SK-N-SH (cell line): ENCODE data around the gene GPANK1. TPM values are rescaled to one million over a fixed set of nuclear protein-coding genes. Genes with fewer than 3 reads are reported as not detected.

Experiments used
- CTCF ChIA-PET: fragments of 300-600, 350-600 bp; formaldehyde crosslinking; extraction: SDS; loops from one replicate; lab custom pipeline; 2021; lab: Yijun Ruan, JAX
- POLR2A ChIA-PET: fragments of 350-600 bp; sonication (Branson Sonifier 250); formaldehyde crosslinking; extraction: SDS; loops from one replicate; lab custom pipeline; 2020; ENCODE audit warnings: antibody characterized with exemption, inconsistent platforms; lab: Yijun Ruan, JAX
- DNase-seq: peaks from one replicate; pipeline ENCODE4 v3.0.0; 2012
- H2AFZ ChIP-seq: fragments of 200-600 bp; sonication (generic); 2 replicates; pipeline ENCODE4 v1.8.1; 2016; ENCODE audit warnings: antibody characterized with exemption, mild to moderate bottlenecking, low read depth
- H3F3A ChIP-seq: fragments of 200-600 bp; sonication (generic); replicated peaks from 2 replicates; pipeline ENCODE3; 2016; ENCODE audit warnings: antibody characterized with exemption, mild to moderate bottlenecking; ENCODE audit not compliant: insufficient read depth
- H3K27ac ChIP-seq, 2 experiments: fragments of 200-500 bp in 1 of 2; fragments of 200-600 bp in 1 of 2; sonication (Bioruptor generic) in 1 of 2; sonication (generic), shearing (Covaris generic) in 1 of 2; 2 replicates each; pipeline versions ENCODE4 v1.5.1 to v1.6.1; 2014 to 2016; ENCODE audit warnings: low read depth in 2 of 2, inconsistent platforms in 1 of 2, low read length in 1 of 2, mild to moderate bottlenecking in 1 of 2, mixed read lengths in 1 of 2
- H3K27me3 ChIP-seq: fragments of 200-600 bp; sonication (generic), shearing (Covaris generic); 2 replicates; pipeline ENCODE4 v1.6.1; 2016; ENCODE audit warnings: mixed run types; ENCODE audit not compliant: insufficient read depth
- H3K36me3 ChIP-seq, 2 experiments: fragments of 200-500 bp in 1 of 2; fragments of 200-600 bp in 1 of 2; sonication (Bioruptor generic) in 1 of 2; sonication (generic) in 1 of 2; replicated peaks in 1 of 2; 2 replicates each; pipeline versions ENCODE3 to v1.5.1; 2014 to 2016; ENCODE audit warnings: low read length in 1 of 2, mild to moderate bottlenecking in 1 of 2; ENCODE audit not compliant: insufficient read depth in 2 of 2, control insufficient read depth in 1 of 2
- H3K4me1 ChIP-seq, 2 experiments: fragments of 200-500 bp in 1 of 2; fragments of 200-600 bp in 1 of 2; sonication (Bioruptor generic) in 1 of 2; sonication (generic), shearing (Covaris generic) in 1 of 2; 2 replicates each; pipeline versions ENCODE4 v1.5.1 to v1.6.1; 2014 to 2016; ENCODE audit warnings: low read depth in 1 of 2, low read length in 1 of 2, mixed run types in 1 of 2; ENCODE audit not compliant: insufficient read depth in 2 of 2, control insufficient read depth in 1 of 2
- H3K4me2 ChIP-seq: fragments of 200-600 bp; sonication (generic), shearing (Covaris generic); 2 replicates; pipeline ENCODE4 v1.6.1; 2017; ENCODE audit warnings: mixed run types
- H3K4me3 ChIP-seq, 2 experiments: fragments of 200-500 bp in 1 of 2; fragments of 200-600 bp in 1 of 2; sonication (Bioruptor generic) in 1 of 2; sonication (generic), shearing (Covaris generic) in 1 of 2; 2 replicates each; pipeline versions ENCODE4 v1.5.1 to v1.8.1; 2014 to 2016; ENCODE audit warnings: low read depth in 2 of 2, inconsistent platforms in 1 of 2, low read length in 1 of 2, mild to moderate bottlenecking in 1 of 2, mixed read lengths in 1 of 2, moderate library complexity in 1 of 2
- H3K79me2 ChIP-seq: fragments of 200-600 bp; sonication (generic); 2 replicates; pipeline ENCODE4 v1.8.1; 2017; ENCODE audit warnings: mild to moderate bottlenecking; ENCODE audit not compliant: insufficient read depth
- H3K9ac ChIP-seq: fragments of 200-600 bp; sonication (generic); 2 replicates; pipeline ENCODE4 v1.6.1; 2017; ENCODE audit warnings: mixed run types
- H3K9me2 ChIP-seq: fragments of 200-600 bp; sonication (generic); 2 replicates; pipeline ENCODE4 v1.6.1; 2017; ENCODE audit warnings: mixed run types
- H3K9me3 ChIP-seq: fragments of 200-600 bp; sonication (generic); 2 replicates; pipeline ENCODE4 v1.6.1; 2017; ENCODE audit warnings: mixed run types, mild to moderate bottlenecking, moderate library complexity
- H4K20me1 ChIP-seq: fragments of 200-600 bp; sonication (generic); 2 replicates; pipeline ENCODE4 v1.6.1; 2017; ENCODE audit warnings: mild to moderate bottlenecking, mixed run types; ENCODE audit not compliant: insufficient read depth
- ELF1 ChIP-seq: IDR thresholded peaks from 2 replicates; pipeline ENCODE4 v1.4.0; 2012
- EP300 ChIP-seq, 2 experiments: IDR thresholded peaks; 2 replicates each; pipeline versions ENCODE4 v1.4.0 to v1.6.1; 2012; ENCODE audit warnings: borderline replicate concordance in 1 of 2, low read depth in 1 of 2, low read length in 1 of 2
- EZH2phosphoT487 ChIP-seq: fragments of 200-600 bp; sonication (generic); IDR thresholded peaks from 2 replicates; pipeline ENCODE4 v1.6.1; 2017; ENCODE audit warnings: low read depth, mixed run types, mild to moderate bottlenecking, antibody characterized with exemption, moderate library complexity, borderline replicate concordance
- GATA2 ChIP-seq: sonication (generic); formaldehyde crosslinking; IDR thresholded peaks from 2 replicates; pipeline ENCODE4 v1.5.0; 2020; ENCODE audit warnings: mild to moderate bottlenecking, missing genetic modification reagents
- JUND ChIP-seq: IDR thresholded peaks from 2 replicates; pipeline ENCODE4 v1.4.0; 2012
- MAX ChIP-seq: IDR thresholded peaks from 2 replicates; pipeline ENCODE4 v1.4.0; 2012; ENCODE audit warnings: low read depth
- MEF2A ChIP-seq: IDR thresholded peaks from 2 replicates; pipeline ENCODE4 v1.4.0; 2012; ENCODE audit warnings: low read depth, borderline replicate concordance
- RCOR1 ChIP-seq: fragments of 150-350 bp; IDR thresholded peaks from 2 replicates; pipeline ENCODE4 v1.6.1; 2017; ENCODE audit warnings: antibody characterized with exemption, low read length
- SMC3 ChIP-seq: IDR thresholded peaks from 2 replicates; pipeline ENCODE4 v1.6.1; 2012; ENCODE audit warnings: low read depth, low read length, improper control_type of control experiment
- TCF12 ChIP-seq: IDR thresholded peaks from 2 replicates; pipeline ENCODE4 v1.4.0; 2012
- WGBS: methylation state at CpG from one replicate; pipeline ENCODE4 v1.1.6; 2017; ENCODE audit warnings: low lambda C conversion rate; 5-methylcytosine and 5-hydroxymethylcytosine counted together
- polyA plus RNA-seq, 3 experiments: library from polyadenylated mRNA; depleted of rRNA; stranded (reverse); fragments of >200 nt; gene quantifications; 2 replicates each; pipeline ENCODE4 v1.2.3, GENCODE V29; 2012
- small RNA-seq, 7 experiments: library from RNA; depleted of rRNA; stranded (forward); fragments of <200 nt; gene quantifications; one replicate each; pipeline ENCODE3, GENCODE V24; 2012
- TF ChIP-seq, protein P1 (sequence below): IDR thresholded peaks from 2 replicates; pipeline ENCODE4 v1.6.1; 2012; ENCODE audit warnings: mild to moderate bottlenecking, low read depth, low read length, moderate library complexity
- TF ChIP-seq, protein P2 (sequence below): IDR thresholded peaks from 2 replicates; pipeline ENCODE4; 2012
- TF ChIP-seq, protein P3 (sequence below): fragments of 150-350 bp; IDR thresholded peaks from 2 replicates; pipeline ENCODE4 v1.6.1; 2017; ENCODE audit warnings: antibody characterized with exemption, low read length, low read depth, borderline replicate concordance

Gene GPANK1
- polyA plus RNA-seq, 1 of the 3 experiments (the other 2 are of a cell fraction): 19.1 TPM

DNA sequence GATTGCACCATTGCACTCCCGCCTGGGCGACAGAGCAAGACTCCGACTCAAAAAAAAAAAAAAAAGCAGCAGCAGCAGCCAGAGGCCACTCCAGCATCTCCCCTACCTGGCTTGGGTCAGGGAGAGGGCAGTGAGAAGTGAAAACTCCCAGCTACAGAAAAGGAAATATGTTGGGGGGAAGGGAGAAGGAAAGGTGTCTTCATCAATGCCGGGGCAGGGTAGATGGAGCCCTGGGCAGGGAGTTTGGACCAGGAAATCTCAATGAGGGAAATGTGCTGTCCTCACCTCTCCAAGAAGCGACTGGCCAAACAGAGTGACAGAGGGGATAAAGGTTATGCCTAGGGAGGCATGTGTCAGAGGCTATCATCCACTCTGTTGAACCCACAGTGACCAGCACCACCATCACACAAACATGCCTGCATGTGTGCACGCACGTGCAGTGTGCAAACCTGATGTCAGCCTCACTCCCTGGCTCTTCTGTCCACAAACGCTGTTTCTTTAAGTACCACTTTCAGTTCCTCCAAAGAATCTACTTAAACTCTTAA, 50.6 kb downstream of the GPANK1 start:
- no peak for TF ChIP-seq GATA2 (CRISPR knock-in tag)
- TF ChIP-seq RCOR1: no peak
- TF ChIP-seq, protein P1, sequence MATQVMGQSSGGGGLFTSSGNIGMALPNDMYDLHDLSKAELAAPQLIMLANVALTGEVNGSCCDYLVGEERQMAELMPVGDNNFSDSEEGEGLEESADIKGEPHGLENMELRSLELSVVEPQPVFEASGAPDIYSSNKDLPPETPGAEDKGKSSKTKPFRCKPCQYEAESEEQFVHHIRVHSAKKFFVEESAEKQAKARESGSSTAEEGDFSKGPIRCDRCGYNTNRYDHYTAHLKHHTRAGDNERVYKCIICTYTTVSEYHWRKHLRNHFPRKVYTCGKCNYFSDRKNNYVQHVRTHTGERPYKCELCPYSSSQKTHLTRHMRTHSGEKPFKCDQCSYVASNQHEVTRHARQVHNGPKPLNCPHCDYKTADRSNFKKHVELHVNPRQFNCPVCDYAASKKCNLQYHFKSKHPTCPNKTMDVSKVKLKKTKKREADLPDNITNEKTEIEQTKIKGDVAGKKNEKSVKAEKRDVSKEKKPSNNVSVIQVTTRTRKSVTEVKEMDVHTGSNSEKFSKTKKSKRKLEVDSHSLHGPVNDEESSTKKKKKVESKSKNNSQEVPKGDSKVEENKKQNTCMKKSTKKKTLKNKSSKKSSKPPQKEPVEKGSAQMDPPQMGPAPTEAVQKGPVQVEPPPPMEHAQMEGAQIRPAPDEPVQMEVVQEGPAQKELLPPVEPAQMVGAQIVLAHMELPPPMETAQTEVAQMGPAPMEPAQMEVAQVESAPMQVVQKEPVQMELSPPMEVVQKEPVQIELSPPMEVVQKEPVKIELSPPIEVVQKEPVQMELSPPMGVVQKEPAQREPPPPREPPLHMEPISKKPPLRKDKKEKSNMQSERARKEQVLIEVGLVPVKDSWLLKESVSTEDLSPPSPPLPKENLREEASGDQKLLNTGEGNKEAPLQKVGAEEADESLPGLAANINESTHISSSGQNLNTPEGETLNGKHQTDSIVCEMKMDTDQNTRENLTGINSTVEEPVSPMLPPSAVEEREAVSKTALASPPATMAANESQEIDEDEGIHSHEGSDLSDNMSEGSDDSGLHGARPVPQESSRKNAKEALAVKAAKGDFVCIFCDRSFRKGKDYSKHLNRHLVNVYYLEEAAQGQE: no peak
- TF ChIP-seq, protein P2, sequence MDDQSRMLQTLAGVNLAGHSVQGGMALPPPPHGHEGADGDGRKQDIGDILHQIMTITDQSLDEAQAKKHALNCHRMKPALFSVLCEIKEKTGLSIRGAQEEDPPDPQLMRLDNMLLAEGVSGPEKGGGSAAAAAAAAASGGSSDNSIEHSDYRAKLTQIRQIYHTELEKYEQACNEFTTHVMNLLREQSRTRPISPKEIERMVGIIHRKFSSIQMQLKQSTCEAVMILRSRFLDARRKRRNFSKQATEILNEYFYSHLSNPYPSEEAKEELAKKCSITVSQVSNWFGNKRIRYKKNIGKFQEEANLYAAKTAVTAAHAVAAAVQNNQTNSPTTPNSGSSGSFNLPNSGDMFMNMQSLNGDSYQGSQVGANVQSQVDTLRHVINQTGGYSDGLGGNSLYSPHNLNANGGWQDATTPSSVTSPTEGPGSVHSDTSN: no peak
- TF ChIP-seq ELF1: no peak
- TF ChIP-seq SMC3: no peak
- TF ChIP-seq MAX: no peak
- TF ChIP-seq, protein P3, sequence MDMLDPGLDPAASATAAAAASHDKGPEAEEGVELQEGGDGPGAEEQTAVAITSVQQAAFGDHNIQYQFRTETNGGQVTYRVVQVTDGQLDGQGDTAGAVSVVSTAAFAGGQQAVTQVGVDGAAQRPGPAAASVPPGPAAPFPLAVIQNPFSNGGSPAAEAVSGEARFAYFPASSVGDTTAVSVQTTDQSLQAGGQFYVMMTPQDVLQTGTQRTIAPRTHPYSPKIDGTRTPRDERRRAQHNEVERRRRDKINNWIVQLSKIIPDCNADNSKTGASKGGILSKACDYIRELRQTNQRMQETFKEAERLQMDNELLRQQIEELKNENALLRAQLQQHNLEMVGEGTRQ: no peak
- TF ChIP-seq EP300 (IDR thresholded peaks at IDR 0.05; ENCODE audit: borderline replicate concordance in 1 of 2, low read depth in 1 of 2, low read length in 1 of 2): no peak
- no peak for TF ChIP-seq JUND
- TF ChIP-seq EZH2phosphoT487: no peak
- no peak for TF ChIP-seq MEF2A
- TF ChIP-seq TCF12: no peak
- H3F3A ChIP-seq: peaks cover 6% of the 10 kb centered on the region
- H3K79me2 ChIP-seq: no peaks in the 10 kb centered on the region
- no peaks in the 10 kb centered on the region for H3K9me2 ChIP-seq
- DNase-seq: no peak
- no peak overlapping the region for H3K9ac ChIP-seq
- H3K27me3 ChIP-seq: no peaks in the 10 kb centered on the region
- H3K36me3 ChIP-seq: no peaks in the 10 kb centered on the region
- ChIA-PET POLR2A (no interaction called here), CTCF (interaction anchor here (7.0 kb wide), 1 partner anchor 16 kb away, joined by 35 read pairs; no protein-coding TSS in a partner anchor)
- no peak overlapping the region for H3K4me2 ChIP-seq
- H3K27ac ChIP-seq: no peak overlapping the region
- 83% methylated on average over 7 of the region's 8 CpGs for WGBS
- H3K4me1 ChIP-seq: no peaks in the 10 kb centered on the region; a peak in 1 of 4 replicates
- no peak overlapping the region for H3K4me3 ChIP-seq
- H3K9me3 ChIP-seq: no peaks in the 10 kb centered on the region
- H2AFZ ChIP-seq: no peak overlapping the region
- no peaks in the 10 kb centered on the region for H4K20me1 ChIP-seq

Small RNA genes within 50 kb of the gene (small RNA-seq; reads per million reads assigned to genes)
- gene MIR4646 (0 reads per million in 7 experiments), gene MIR6832 (0 reads per million in 7 experiments), gene RF00019 (0 reads per million in 7 experiments), gene SNORA38 (3.2 to 85.6 (median 11.3) reads per million in 7 experiments), gene UQCRHP1 (0 reads per million in 7 experiments)

Other genes with a start within 250 kb of the GPANK1 start
- gene MICB, start 166.9 kb downstream of the GPANK1 start, polyA plus RNA-seq (2012; rRNA removed): 9.7 and 9.9 TPM in 2 replicates
- gene MCCD1, start 136.0 kb downstream of the GPANK1 start, polyA plus RNA-seq (2012; rRNA removed): not detected in 2 replicates
- 502 and 556 TPM in 2 replicates for gene DDX39B, start 123.0 kb downstream of the GPANK1 start, polyA plus RNA-seq (2012; rRNA removed)
- 13.6 and 15.6 TPM in 2 replicates for gene ATP6V1G2, start 118.4 kb downstream of the GPANK1 start, polyA plus RNA-seq (2012; rRNA removed)
- gene NFKBIL1, start 117.4 kb downstream of the GPANK1 start, polyA plus RNA-seq (2012; rRNA removed): 14.6 and 17.1 TPM in 2 replicates
- gene LTA, start 92.7 kb downstream of the GPANK1 start, polyA plus RNA-seq (2012; rRNA removed): not detected in 2 replicates
- gene TNF, start 89.4 kb downstream of the GPANK1 start, polyA plus RNA-seq (2012; rRNA removed): not detected in 2 replicates
- 0.10 and 0.16 TPM in 2 replicates for gene LTB, start 82.6 kb downstream of the GPANK1 start, polyA plus RNA-seq (2012; rRNA removed)
- gene LST1, start 78.7 kb downstream of the GPANK1 start, polyA plus RNA-seq (2012; rRNA removed): not detected in 2 replicates
- not detected in 2 replicates for gene NCR3, start 72.0 kb downstream of the GPANK1 start, polyA plus RNA-seq (2012; rRNA removed)
- gene AIF1, start 49.8 kb downstream of the GPANK1 start, polyA plus RNA-seq (2012; rRNA removed): not detected in 2 replicates
- 36.1 and 76.1 TPM in 2 replicates for gene PRRC2A, start 44.3 kb downstream of the GPANK1 start, polyA plus RNA-seq (2012; rRNA removed)
- 100 and 220 TPM in 2 replicates for gene BAG6, start 12.3 kb downstream of the GPANK1 start, polyA plus RNA-seq (2012; rRNA removed)
- 6.8 and 7.2 TPM in 2 replicates for gene APOM, start 9.1 kb downstream of the GPANK1 start, polyA plus RNA-seq (2012; rRNA removed)
- gene C6orf47, start 4.2 kb downstream of the GPANK1 start, polyA plus RNA-seq (2012; rRNA removed): 10.3 and 11.5 TPM in 2 replicates
- gene CSNK2B, start 1.1 kb upstream of the GPANK1 start, polyA plus RNA-seq (2012; rRNA removed): 97.3 and 101 TPM in 2 replicates
- 12.7 and 20.6 TPM in 2 replicates for gene LY6G5B, start 5.0 kb upstream of the GPANK1 start, polyA plus RNA-seq (2012; rRNA removed)
- gene LY6G5C, start 16.1 kb upstream of the GPANK1 start, polyA plus RNA-seq (2012; rRNA removed): 0.60 and 1.1 TPM in 2 replicates
- gene ABHD16A, start 38.3 kb upstream of the GPANK1 start, polyA plus RNA-seq (2012; rRNA removed): 49.3 and 52.9 TPM in 2 replicates
- gene LY6G6F, start 41.9 kb upstream of the GPANK1 start, polyA plus RNA-seq (2012; rRNA removed): not detected in 2 replicates
- not detected in 2 replicates for gene LY6G6D, start 50.4 kb upstream of the GPANK1 start, polyA plus RNA-seq (2012; rRNA removed)
- gene LY6G6C, start 56.7 kb upstream of the GPANK1 start, polyA plus RNA-seq (2012; rRNA removed): 0.08 TPM in 1 of 2 replicates, not detected in the other
- not detected in 2 replicates for gene MPIG6B, start 58.4 kb upstream of the GPANK1 start, polyA plus RNA-seq (2012; rRNA removed)
- 147 and 180 TPM in 2 replicates for gene DDAH2, start 64.3 kb upstream of the GPANK1 start, polyA plus RNA-seq (2012; rRNA removed)
- gene CLIC1, start 71.5 kb upstream of the GPANK1 start, polyA plus RNA-seq (2012; rRNA removed): 520 and 569 TPM in 2 replicates
- gene MSH5, start 75.0 kb upstream of the GPANK1 start, polyA plus RNA-seq (2012; rRNA removed): 16.0 and 19.5 TPM in 2 replicates
- gene SAPCD1, start 97.7 kb upstream of the GPANK1 start, polyA plus RNA-seq (2012; rRNA removed): 5.9 and 6.3 TPM in 2 replicates
- 0.45 and 0.56 TPM in 2 replicates for gene VWA7, start 112.3 kb upstream of the GPANK1 start, polyA plus RNA-seq (2012; rRNA removed)
- gene VARS1, start 130.8 kb upstream of the GPANK1 start, polyA plus RNA-seq (2012; rRNA removed): 22.2 and 35.1 TPM in 2 replicates
- 47.8 and 79.1 TPM in 2 replicates for gene LSM2, start 142.0 kb upstream of the GPANK1 start, polyA plus RNA-seq (2012; rRNA removed)
- 0.69 and 0.83 TPM in 2 replicates for gene HSPA1L, start 150.3 kb upstream of the GPANK1 start, polyA plus RNA-seq (2012; rRNA removed)
- gene HSPA1A, start 150.5 kb upstream of the GPANK1 start, polyA plus RNA-seq (2012; rRNA removed): 71.1 and 119 TPM in 2 replicates
- 52.4 and 96.3 TPM in 2 replicates for gene HSPA1B, start 162.7 kb upstream of the GPANK1 start, polyA plus RNA-seq (2012; rRNA removed)
- 42.2 and 43.0 TPM in 2 replicates for gene NEU1, start 197.8 kb upstream of the GPANK1 start, polyA plus RNA-seq (2012; rRNA removed)
- 0.26 and 0.49 TPM in 2 replicates for gene SLC44A4, start 214.0 kb upstream of the GPANK1 start, polyA plus RNA-seq (2012; rRNA removed)
- 50.1 and 72.0 TPM in 2 replicates for gene EHMT2, start 232.7 kb upstream of the GPANK1 start, polyA plus RNA-seq (2012; rRNA removed)
- gene ZBTB12, start 237.1 kb upstream of the GPANK1 start, polyA plus RNA-seq (2012; rRNA removed): 8.3 and 8.4 TPM in 2 replicates